GM21619 (cell line): ENCODE results near the gene ZBED3.
"Not testable (repeated sequence)": the region's sequence is repeated elsewhere in the genome, so short reads cannot be mapped to it uniquely, and the experiment has no call there.

Experiments
- ATAC-seq: cut with Tn5 transposase; IDR thresholded peaks from one replicate; pipeline ENCODE4 v1.9.1; 2021; ENCODE audit not compliant: unreplicated experiment

ZBED3 gene, protein sequence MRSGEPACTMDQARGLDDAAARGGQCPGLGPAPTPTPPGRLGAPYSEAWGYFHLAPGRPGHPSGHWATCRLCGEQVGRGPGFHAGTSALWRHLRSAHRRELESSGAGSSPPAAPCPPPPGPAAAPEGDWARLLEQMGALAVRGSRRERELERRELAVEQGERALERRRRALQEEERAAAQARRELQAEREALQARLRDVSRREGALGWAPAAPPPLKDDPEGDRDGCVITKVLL

DNA sequence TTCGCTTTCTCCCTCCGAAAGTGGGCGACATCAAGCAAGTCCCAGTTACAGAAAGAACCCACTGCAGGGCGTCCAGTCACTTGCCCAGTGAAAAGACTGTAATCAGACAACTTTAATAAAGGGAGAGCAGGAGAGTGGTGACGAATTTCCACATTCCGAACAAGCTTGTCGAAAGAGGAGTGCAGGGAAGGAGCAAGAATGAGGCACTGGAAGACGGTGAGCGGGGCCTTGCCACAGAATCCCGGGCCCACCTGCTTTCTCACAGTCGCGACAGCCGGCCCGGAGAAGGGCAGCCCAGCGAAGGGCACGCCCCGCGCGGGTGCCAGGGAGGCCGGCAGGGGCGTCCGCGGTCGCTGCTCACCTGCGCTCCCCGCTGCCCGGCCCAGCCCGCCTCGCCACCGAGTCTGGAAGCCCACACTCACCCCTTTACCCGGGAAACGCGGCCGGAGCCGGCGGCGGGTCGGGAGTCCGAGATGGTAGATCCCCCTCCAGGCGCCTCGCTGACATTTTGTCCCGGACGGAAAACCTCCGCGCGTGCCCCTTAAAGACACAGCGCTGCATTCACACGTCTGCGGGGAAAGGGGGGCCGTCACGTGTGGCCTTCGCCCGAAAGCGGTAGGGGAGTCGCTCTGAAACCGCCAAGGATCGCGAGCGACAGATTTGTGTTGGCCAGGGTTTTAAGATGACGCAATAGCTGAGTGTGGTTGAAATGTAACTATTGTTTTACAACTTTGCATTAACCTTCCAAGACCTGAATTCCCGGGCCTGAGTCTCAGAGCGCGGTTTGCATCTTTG lies at the start of gene ZBED3:
ZBED3 (minus strand) TSS at position 597 of the 795 bp plus-strand sequence. CDS start 9,407 bp downstream, outside the sequence.
- peak; percentile 58 for ATAC-seq

DNA sequence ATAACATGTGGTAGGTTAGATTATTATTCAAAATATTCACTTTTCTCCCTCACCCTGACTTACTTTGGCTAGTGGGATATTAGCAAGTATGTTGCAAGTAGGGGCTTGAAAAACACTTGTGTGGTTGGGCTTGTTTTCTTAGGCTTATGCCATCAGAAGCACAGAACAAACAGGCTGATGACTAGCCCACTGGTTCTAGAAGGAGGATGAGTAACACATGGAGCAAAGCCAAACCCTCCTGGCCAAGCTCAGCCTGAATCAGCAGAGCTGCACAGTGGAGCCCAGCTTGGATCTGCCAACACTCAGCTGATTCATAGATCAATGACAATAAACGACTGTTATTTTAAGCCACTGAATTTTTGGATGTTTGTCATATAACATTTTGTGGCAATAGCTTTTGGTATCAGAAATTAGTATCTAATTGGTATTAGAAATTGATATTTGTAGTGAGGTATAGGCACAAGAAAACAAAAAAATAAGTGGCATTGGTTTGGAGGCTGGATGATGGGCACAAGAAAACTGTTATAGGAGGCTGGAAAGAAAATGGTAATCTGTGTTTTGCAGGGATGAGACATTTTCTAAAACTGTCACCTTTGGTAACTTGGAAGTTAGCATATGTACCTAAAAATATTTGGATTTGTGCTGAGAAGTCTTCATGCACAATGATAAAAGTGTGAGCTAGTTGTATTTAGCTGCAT lies 46.1 kb upstream of the ZBED3 start:
- no peak for ATAC-seq

DNA sequence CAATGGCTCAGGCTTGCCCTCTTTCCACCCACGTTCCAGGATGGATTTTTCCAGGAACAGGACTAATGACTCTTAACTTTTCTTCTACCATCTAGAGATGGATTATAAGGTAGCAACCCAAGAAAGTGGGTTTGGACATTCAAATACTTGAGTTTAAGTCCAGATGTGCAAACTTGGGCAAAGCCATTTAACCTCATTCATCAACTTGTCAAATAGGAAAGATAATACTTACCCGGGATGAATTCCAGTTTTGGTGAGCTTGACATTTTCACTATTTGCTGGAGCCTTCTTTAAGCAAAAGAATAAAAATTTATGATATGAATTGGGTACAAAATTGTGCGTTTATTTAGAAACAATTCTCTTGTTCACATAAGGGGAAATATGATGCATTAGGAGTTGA lies 44.3 kb upstream of the ZBED3 start:
- no peak for ATAC-seq

DNA sequence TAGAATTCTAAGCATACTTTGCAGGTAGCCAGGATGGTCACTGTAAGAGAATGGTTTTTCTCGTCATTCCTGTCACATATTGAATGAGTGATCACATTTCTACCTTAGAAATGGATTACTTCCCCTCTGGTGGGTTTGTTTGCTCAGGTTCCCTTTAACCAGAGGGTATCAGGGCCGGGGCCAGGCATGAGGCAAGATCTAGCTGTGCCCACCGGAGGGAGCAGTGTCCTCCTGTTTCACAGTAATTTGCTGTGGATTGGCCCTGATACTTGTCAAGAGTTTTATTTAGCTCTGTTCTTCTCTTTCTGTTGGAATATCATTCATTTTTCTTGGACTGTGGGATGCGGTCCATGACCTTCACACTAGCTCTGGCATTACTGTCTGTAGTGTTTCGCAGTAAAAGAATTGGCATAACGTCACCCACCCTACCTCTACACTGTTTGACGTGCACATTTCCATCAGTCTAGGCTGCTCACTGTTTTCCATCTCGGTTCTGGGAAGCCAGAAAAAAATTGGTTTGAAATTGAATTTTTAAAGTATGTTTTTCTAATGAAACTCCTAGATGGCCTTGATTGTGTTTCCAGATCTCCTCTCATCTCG lies 42.4 kb upstream of the ZBED3 start:
- ATAC-seq = no peak

DNA sequence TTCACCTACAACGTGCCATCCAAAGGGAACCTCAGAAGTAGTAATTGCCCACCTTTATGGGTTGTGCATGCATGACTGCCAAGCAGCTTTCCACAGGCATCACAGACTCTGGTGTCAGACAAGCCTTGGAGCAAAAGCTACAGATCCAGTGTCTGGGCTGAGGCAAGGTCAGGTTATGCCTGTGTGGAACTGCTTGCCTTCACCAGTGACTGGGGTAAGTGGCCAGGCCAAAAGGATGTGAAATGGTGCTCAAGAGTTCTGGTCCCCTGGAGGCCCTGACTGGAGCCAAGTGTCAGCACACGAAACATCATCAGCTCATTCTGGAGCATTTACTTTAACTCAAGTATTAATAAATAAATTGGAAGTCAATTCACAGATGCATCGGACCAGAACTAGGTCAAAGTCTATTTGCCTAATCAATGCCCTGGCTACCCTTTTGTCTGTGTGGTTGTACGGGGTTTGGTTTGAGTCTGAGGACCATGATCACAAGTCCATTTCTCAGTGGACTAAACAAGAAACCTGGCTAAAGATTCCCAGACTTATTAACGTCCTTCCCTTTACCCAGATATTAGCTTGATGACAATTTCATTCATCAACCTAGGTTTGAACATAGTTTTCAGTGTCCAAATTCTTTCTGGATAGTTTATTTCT lies 41.5 kb upstream of the ZBED3 start:
- ATAC-seq = no peak

- ATAC-seq = no peak
Measured at GRCh38 chr5:77123057-77123456, 36.0 kb upstream of the ZBED3 start.

DNA sequence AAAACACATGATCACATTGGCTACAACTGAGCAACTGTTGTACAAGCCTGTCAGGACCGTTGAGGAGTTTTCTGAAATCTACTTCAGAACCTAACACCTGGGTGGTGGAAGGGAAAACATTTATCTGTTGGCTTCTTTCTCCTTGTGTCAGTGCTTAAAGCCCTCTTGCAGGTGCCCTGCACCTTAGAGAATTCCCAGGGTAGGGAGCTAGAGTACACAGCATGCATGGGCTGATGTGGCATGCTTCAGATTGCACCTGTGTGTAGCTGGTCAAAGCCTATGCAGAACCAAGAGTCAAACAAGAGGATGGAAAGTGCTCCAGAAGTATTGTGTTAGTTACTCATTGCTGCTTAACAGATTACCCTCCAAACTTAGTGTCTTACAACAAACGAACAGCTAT lies 33.6 kb upstream of the ZBED3 start:
- no peak for ATAC-seq

DNA sequence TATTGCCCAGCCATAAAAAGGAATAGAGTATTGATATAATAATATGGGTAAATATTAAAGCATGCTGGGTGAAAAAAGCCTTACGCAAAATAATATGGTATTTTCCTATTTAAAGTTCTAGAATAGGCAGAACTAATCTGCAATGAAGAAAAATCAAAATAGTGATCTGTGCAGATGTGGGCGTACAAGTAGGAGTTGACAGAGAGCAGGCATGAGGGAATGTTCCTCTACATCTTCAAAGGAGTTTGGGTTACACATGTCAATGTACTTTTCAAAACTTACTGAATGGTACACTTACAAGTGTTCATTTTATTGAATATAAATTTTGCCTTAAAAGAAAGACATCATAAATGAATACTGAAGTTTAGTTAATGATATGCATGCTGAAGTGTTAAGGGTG lies 33.0 kb upstream of the ZBED3 start:
- ATAC-seq = no peak

DNA sequence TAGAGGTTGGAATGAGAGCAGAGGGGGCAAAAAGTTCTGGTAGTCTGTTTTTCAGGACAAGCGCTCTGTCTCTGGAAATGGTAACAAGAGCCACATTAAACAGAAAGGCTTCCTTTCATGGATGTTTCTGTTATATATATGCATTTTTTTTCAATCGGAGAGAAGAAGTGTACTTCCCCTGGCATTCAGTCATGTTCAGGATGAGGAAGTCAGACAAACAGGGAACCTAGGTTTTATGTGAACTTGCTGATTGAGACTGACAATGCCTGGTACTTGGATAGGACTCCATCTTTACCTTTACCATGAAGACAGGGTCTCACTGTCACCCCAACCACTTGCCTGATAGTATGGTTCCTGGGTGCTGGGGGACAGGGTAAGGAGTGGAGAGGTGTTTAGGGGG lies 30.1 kb upstream of the ZBED3 start:
- ATAC-seq = no peak

GRCh38 chr5:77107035-77107434 lies 19.9 kb upstream of the ZBED3 start:
- ATAC-seq = not testable (repeated sequence)

- no peak for ATAC-seq
Measured at GRCh38 chr5:77104813-77105212, 17.7 kb upstream of the ZBED3 start.

DNA sequence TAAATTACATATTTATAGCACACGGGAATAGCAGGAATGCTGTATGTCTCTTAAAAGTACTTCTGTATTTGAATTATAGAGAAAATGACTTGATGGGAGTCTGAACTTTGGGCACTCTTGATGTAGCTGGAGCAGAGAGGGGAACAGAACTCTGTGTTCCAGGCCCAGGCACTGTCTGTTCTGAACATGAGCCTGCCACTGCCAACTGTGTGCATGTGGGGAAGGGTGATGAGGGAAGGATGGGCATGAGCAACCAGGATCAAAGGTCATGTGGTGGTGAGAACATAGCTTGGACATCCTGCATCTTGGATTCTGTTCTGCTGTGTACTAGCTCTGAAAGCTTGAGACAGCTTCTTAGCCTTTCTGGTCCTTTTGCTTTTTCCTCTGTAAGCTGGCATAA lies 16.4 kb upstream of the ZBED3 start:
- ATAC-seq = no peak

GRCh38 chr5:77102549-77102948 lies 15.5 kb upstream of the ZBED3 start:
- no peak for ATAC-seq

- no peak for ATAC-seq
Measured at GRCh38 chr5:77101298-77101697, 14.2 kb upstream of the ZBED3 start.

DNA sequence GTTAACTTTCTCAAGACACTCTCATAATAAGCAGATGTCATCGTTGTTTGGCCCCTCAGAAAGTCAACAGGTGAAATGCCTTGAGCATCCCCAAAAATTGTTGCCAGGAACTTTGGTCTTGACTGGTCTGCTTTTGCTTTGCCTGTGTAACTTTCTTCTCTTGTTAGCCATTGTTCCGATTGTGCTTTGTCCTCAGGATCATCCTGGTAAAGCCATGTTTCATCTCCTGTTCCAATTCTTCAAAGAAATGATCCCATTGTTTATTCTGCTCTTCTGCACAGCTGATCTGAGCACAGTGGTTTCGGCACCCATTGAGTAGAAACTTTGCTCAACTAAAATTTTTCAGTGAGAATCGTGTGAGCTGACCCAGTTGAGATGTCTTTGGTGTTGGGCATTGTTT lies 8.1 kb upstream of the ZBED3 start:
- ATAC-seq = no peak

DNA sequence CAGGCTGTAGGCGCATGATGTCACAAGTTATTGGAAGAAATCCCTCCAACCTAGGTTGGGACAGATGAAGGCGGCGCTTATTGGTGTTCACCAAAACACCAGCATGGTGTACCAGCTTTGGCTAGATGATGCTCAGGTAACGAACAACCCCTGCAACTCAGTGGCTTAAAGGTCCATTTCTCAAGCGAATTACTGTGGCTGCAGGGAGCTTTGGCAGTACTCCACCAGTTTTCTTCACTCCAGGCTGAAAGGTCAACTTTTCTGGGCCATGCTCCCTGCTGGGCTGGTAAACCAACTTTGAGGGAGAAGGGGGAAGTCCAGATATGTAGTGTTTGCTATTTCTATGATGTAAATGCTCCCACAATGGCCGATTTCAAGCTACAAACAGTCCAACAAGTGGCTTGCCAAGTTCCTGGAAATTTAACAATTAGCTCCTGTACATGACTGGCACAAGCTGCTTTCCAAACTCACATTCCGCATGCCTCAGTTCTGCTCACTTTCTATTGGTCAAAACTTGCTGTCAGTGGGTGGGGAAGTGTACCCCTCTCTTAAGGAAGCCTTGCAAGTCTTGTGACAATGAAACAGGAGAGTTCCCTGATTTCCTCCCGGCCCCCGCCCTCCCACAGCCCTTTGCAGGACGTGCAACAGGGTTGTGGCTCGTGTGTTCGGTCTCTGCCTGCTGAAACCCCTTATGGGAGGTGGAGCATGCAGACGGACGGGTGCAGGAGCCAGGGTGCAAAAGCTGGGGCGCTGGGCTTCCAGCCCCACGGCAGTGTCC lies 588 bp upstream of the ZBED3 start:
- ATAC-seq = no peak

DNA sequence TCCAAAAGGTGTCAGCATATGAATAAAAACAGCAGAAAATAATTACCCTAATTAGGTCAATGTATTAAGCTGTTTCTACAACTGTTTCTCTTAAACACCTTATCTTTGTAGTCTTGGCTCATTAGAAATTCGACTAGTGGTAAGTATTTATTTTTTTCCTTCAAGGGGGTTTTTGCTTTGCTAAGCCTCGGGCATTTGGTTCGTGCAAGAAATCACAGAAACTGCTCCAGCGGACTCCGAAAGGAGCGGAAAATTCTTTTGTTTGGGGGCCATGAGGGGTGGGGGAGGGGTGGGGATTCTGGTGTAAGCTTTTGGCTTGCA lies 757 bp downstream of the ZBED3 start:
- ATAC-seq = no peak

DNA sequence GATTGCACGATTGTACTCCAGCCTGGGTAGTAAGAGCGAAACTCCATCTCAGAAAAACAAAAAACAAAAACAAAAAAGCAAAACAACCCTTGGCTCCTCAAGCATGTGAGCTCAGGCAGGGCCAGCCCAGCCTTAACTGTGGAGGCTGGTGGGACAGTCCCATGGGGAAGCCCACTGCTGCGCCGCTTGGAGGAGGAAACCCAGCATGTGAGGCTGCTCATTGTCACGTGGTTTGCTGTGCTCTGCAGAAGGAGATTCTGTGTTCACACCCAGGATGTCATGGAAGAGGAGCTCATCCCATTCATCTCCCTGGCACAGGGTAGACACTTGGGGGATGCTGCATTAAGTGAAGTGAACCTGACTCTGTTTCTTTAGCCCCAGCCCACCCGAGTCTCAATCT lies 4.0 kb downstream of the ZBED3 start:
- ATAC-seq = no peak

DNA sequence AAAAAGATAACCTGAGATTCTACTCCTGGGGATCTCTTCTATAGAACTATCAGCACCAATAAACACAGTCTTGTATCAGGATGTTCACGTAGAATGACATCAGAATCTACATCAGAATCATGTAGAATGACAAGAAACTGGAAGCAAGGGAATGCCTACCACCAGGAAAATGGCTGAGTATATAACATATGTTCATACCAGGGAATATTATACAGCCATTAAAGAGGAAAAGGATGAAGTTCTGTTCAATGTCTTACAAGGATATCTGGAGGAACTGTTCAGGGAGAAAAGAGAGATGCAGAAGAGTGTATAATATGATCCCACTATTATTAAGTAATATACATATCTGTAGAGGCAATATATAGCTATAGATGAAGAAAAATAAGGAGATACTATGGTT lies 4.8 kb downstream of the ZBED3 start:
- ATAC-seq = no peak

GRCh38 chr5:77080905-77081304 lies 6.2 kb downstream of the ZBED3 start:
- ATAC-seq = no peak

DNA sequence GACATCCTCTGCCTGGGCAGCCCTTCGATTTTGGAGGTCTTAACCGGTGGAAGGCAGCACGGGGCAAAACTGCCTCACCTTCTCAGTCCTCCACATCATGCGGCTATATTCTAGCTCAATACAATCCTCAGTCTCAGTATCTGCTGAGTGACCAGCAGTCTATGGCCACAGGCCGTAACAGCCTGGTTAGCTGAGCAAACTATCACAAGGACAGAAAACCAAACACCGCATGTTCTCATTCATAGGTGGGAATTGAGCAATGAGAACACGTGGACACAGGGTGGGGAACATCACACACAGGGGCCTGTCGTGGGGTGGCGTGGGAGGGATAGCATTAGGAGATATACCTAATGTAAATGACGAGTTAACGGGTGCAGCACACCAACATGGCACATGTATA lies 6.6 kb downstream of the ZBED3 start:
- ATAC-seq = not testable (repeated sequence)
